K562 treated with DMSO at 1 percent for 24 hours (cell line): ENCODE results near the gene RHOBTB1. TPM values are rescaled to one million over a fixed set of nuclear protein-coding genes. Genes with fewer than 3 reads are reported as not detected.

ENCODE experiments used
- total RNA-seq: library from RNA; unstranded; fragments of 300-600 nt; gene quantifications from 2 replicates; pipeline ENCODE4 v1.2.3, GENCODE V29; 2022; ENCODE audit warnings: low read depth; ENCODE audit not compliant: insufficient read depth

RHOBTB1 gene, protein sequence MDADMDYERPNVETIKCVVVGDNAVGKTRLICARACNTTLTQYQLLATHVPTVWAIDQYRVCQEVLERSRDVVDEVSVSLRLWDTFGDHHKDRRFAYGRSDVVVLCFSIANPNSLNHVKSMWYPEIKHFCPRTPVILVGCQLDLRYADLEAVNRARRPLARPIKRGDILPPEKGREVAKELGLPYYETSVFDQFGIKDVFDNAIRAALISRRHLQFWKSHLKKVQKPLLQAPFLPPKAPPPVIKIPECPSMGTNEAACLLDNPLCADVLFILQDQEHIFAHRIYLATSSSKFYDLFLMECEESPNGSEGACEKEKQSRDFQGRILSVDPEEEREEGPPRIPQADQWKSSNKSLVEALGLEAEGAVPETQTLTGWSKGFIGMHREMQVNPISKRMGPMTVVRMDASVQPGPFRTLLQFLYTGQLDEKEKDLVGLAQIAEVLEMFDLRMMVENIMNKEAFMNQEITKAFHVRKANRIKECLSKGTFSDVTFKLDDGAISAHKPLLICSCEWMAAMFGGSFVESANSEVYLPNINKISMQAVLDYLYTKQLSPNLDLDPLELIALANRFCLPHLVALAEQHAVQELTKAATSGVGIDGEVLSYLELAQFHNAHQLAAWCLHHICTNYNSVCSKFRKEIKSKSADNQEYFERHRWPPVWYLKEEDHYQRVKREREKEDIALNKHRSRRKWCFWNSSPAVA
- 12.4 and 17.5 TPM in 2 replicates for total RNA-seq

DNA sequence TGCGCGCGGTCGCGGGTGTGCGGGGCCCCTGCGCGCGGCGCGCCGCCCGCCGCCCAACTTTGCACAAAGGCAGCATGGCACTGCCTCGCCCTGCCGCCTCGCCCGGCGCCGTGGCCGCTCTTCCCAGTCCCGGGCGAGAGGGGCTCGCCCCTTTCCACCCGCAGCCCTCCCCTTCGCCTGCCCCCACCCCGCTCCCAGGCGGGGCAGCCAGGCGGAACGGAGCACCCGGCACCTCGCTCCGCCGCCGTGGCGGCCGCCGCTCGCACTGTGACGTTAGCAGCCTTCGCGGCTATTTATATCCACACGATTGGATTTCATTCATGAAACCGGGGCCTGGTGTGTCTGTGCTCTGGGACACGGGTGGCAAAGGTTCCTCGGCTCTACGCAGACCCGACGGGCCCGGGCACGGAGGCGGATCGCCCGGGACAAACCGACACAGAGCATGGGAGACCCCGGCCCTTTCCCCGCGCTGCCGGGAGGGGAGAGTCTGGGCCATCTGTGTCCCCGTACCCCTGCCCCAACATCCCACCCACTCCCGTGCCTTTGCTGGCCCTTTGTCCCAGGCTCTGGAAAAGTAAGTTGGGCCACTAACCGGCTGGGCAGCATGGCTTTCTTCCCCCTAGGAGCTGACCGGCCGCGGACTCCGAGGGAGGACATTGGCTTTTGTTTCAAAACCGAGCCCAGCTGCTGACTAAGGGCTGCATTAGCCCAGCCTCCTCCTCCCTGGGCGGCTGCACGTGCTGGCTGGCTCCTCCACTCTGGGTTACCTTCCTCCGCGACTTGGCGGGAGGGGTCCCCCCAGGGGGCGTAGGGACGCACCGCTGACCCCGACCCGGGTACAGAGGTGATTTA, at the start of gene RHOBTB1:
RHOBTB1 (minus strand) TSS at position 128 of the 852 bp plus-strand sequence. CDS start 32,643 bp downstream, outside the sequence.

Other genes starting within 250 kb of the RHOBTB1 start
- gene CDK1, start 165.7 kb downstream of the RHOBTB1 start, total RNA-seq, result 78.8 and 92.9 TPM in 2 replicates